IgD-negative memory B cell (primary cell): ENCODE measurements around the gene ADGRG3. TPM values are rescaled to one million over a fixed set of nuclear protein-coding genes. Genes with fewer than 3 reads are reported as not detected.

ENCODE experiments used
- H3K27ac Mint-ChIP-seq, 3 donors: one replicate each; pipeline ENCODE4 v1.8.0; 2020 to 2022; ENCODE audit warnings: mild to moderate bottlenecking in 3 of 3, mixed read lengths in 3 of 3, moderate library complexity in 1 of 3
- H3K27me3 Mint-ChIP-seq: one replicate; pipeline ENCODE4 v1.8.0; 2021; ENCODE audit warnings: mixed read lengths
- H3K36me3 Mint-ChIP-seq: one replicate; pipeline ENCODE4 v1.8.0; 2020; ENCODE audit warnings: mild to moderate bottlenecking, mixed read lengths
- H3K4me1 Mint-ChIP-seq, 3 donors: one replicate each; pipeline ENCODE4 v1.8.0; 2020 to 2022; ENCODE audit warnings: mixed read lengths in 3 of 3, mild to moderate bottlenecking in 1 of 3
- H3K4me3 Mint-ChIP-seq, 4 donors: one replicate each; pipeline ENCODE4 v1.8.0; 2020 to 2022; ENCODE audit warnings: mild to moderate bottlenecking in 4 of 4, mixed read lengths in 4 of 4, moderate library complexity in 3 of 4
- H3K9me3 Mint-ChIP-seq, 3 donors: one replicate each; pipeline ENCODE4 v1.8.0; 2020 to 2021; ENCODE audit warnings: mixed read lengths in 3 of 3, mild to moderate bottlenecking in 1 of 3
- polyA plus RNA-seq: library from polyadenylated mRNA; unstranded; fragments of 300-500 nt; fragmentation: Illumina TruSeq; gene quantifications from one replicate; pipeline ENCODE4 v1.2.3, GENCODE V29; 2021

The ADGRG3 gene
- polyA plus RNA-seq, 1 donor from 2014 or later, result not detected

DNA sequence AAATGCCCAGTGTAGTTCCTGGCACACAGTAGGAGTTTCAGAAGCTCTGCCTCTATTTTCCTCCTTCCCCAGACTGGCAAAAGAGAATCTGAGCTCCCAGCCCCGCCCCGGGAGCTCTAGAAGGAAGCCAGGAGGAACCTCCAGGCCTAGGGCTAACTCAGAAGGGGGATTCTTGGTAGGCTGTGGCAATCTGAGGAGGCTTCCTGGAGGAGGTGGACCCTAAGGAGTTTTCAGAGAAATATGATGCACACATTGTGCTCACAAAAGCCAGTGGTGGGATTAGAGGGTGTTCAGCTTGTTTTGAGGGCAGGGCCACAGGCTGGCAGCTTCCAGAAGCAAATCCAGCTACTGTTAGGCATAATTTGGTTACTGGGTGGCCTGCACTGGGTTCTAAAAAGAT lies 29.7 kb upstream of the ADGRG3 start:
- H3K36me3 Mint-ChIP-seq, result peaks cover 2% of the 10 kb centered on the region
- H3K4me1 Mint-ChIP-seq, result peaks cover 0 to 1% (median 0%) of the 10 kb centered on the region in 3 donors
- peaks cover 28% of the 10 kb centered on the region for H3K27me3 Mint-ChIP-seq
- H3K27ac Mint-ChIP-seq, result no peak overlapping the region
- no peak overlapping the region for H3K4me3 Mint-ChIP-seq
- H3K9me3 Mint-ChIP-seq, result no peaks in the 10 kb centered on the region

DNA sequence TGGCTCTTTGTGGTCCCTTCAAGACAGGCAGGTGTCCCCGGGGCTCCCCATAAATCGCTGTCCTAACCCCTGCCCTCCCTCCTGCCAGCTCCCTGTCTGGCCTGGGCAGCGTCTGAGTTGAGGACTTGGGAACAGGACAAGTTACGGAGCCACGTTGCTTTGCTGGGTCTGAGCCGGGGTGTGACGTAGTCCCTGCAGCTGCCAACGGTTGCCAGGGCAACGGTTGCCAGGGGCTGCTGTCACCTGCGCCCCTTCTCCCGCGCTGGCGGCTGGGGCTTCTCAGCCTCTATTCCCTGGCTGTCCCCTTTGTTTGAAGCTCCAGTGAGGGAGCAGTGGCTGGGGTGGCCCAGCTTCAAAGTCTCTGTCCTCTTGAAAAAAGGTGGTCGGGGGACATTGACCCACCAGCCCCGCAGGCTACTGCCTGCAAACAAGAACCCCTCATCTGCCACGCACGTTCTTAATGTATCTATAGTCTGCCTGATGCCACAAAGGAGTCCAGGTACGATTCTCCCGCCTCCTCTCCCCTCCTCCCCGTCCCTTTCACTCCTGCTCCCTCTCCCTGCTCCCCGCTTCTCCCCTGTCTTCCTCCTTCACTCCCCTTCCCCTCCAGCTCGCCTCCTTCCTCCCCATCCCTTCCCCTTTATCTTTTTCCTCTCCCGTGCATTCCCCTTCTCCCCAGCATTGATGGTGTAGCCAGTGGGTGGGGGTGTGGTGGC lies 28.8 kb upstream of the ADGRG3 start:
- Mint-ChIP-seq H3K9me3 (no peaks in the 10 kb centered on the region), H3K36me3 (peaks cover 2% of the 10 kb centered on the region), H3K4me1 (peaks cover 0 to 1% (median 0%) of the 10 kb centered on the region in 3 donors), H3K4me3 (no peak overlapping the region), H3K27ac (no peak overlapping the region), H3K27me3 (peaks cover 28% of the 10 kb centered on the region)

DNA sequence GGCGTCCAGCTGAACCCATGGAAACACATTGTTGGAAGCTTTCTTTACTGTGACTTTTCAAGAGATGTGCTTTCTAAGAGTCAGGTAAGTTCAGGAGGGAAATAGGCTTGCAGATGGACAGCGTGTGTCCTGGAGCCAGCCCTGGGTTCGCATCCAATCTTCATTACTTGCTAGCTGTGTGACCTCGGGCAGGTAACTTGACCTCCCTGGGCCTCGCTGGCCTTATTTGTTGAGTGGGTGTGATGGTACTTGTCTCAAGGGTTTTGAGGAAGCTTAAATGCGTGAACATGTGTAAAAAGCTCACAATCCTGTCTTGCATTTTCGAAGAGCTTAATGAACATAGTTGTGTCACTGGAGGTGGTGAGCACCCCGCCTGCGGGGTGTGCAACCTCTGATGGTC lies 27.9 kb upstream of the ADGRG3 start:
- Mint-ChIP-seq H3K27ac (no peak overlapping the region), H3K9me3 (no peaks in the 10 kb centered on the region), H3K27me3 (peaks cover 25% of the 10 kb centered on the region), H3K4me3 (no peak overlapping the region), H3K36me3 (peaks cover 2% of the 10 kb centered on the region), H3K4me1 (peaks cover 0 to 1% (median 0%) of the 10 kb centered on the region in 3 donors)

DNA sequence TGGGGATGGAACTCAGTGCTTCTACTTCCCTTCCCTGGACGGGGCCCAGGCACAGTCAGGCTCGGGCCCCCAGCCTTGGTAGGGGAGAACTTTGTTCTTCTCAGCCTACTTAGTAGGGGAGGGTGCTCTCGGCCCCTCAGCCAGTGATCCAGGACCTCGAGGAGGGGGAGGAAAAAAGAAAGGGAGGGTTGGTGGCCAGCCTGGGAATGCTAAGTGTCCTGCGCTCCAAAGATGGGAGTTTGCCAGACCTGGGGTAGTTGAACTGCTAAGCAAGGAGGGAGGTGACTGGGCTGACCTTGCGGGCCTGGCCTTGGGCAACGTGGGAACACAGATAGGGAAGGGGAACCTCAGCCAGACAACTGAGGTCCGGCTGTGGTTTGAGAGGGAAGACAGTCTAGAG lies 27.5 kb upstream of the ADGRG3 start:
- Mint-ChIP-seq H3K27ac (peak overlapping the region in 1 of 3 donors; percentile 25), H3K27me3 (peaks cover 24% of the 10 kb centered on the region), H3K9me3 (no peaks in the 10 kb centered on the region), H3K4me3 (no peak overlapping the region), H3K36me3 (peaks cover 2% of the 10 kb centered on the region), H3K4me1 (peaks cover 0 to 1% (median 0%) of the 10 kb centered on the region in 3 donors)

DNA sequence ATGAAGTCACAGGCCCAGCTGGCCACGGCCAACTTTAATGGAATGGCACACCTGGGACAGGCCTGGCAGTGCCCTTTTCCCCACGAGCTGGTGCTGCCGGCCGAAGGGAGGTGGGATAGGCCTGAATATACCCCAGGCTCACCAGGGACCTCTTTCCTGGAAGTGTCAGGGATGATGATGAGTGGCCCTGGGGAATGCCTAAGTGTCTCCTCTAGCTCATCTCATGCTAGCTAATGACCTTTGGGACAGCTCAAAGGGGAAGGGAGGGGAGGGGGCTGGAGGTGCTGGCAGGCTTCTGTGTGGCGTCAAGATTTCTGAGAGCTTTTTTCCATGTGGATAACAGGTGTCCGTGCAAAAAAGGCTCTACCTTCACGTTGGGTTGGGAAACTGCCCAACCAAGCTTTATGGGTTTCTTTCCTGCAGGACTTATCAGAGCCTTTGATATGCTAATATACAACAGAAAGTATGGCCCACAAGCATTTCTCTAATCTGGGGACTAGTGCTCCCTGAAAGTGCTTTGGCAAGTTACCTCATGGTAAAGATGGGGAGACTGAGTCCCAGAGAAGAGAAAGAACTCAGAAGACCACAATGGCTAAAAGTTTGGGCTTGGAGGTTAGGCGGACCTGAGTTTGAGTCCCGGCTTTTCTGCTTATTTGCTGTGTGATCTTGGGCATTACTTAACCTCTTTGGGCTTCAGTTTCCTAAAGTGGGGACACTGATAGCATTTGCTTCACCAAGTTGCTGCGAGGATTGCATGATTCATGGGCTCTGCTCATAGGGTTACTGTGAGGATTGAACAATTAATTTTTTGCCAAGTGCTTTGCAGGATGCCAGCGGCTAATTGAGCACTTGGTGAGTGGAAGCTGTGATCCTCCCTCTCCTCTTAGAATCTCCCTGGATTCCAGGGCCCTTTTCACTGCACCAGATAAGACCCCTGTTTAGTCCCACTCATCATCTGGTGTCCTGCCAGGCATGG lies 25.7 kb upstream of the ADGRG3 start:
- Mint-ChIP-seq H3K36me3 (no peaks in the 10 kb centered on the region), H3K27me3 (peaks cover 15% of the 10 kb centered on the region), H3K27ac (no peak overlapping the region), H3K4me3 (peak overlapping the region in 1 of 4 donors; percentile 33), H3K4me1 (peaks cover 0 to 6% (median 4%) of the 10 kb centered on the region in 3 donors), H3K9me3 (no peaks in the 10 kb centered on the region)

DNA sequence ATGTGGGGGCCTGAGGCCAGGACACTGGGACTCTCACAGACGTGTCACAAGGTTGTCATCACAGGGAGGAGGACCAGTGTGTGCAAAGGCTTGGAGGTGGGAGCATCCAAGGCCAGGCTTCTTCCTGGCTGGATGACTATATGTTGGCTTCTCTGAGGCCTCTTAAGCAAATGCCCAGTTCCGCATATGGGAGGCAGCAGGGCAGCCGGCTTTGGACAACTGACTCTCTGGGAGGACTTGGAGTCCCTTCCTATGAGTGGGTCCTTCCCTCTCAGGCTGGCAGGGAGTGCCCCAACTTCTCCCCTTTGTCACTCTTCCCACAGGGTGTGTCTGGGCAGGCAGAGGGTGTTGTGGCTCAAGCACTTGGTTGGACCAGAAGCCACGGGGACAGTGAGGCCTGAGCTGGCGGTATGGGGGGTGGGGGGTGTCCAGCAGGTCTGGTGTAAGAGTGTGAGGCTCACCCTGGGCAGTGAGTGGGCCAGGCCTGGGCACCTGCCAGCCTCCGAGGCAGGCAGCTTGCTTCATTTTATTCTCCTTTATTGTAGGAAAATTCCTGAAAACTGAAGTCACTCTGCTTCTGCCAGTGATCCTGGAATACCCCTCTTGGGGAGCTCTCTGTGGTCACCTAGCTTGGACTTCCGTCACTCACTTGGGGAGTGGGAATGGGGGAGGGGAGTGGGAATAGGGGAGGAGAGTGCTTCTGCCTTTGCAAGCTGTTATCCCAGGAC lies 24.8 kb upstream of the ADGRG3 start:
- Mint-ChIP-seq H3K4me3 (no peak overlapping the region), H3K9me3 (no peaks in the 10 kb centered on the region), H3K27ac (no peak overlapping the region), H3K4me1 (peaks cover 5 to 15% (median 11%) of the 10 kb centered on the region in 3 donors), H3K27me3 (peaks cover 12% of the 10 kb centered on the region), H3K36me3 (no peaks in the 10 kb centered on the region)

DNA sequence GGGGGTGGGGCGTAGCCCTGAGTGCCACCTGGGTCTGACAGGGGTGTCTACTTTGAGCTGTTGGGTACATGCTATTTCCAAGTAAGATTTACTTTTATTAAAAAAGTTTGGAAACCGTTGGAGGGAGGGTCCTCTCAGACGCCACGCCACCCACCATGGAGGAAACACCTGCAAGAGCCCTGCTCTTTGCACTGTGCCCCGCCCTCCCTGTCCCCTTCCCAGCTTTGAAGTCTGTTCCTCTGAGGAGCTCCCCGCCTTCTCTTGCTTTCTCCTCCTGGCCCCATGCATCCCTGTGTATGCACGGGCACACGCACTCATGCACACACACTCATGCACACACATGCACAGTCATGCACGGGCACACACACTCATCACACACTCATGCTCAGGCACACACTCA lies 24.2 kb upstream of the ADGRG3 start:
- H3K36me3 Mint-ChIP-seq, result no peaks in the 10 kb centered on the region
- no peaks in the 10 kb centered on the region for H3K9me3 Mint-ChIP-seq
- H3K27me3 Mint-ChIP-seq, result peaks cover 12% of the 10 kb centered on the region
- H3K27ac Mint-ChIP-seq, result no peak overlapping the region
- H3K4me1 Mint-ChIP-seq, result peaks cover 5 to 17% (median 11%) of the 10 kb centered on the region in 3 donors
- no peak overlapping the region for H3K4me3 Mint-ChIP-seq

DNA sequence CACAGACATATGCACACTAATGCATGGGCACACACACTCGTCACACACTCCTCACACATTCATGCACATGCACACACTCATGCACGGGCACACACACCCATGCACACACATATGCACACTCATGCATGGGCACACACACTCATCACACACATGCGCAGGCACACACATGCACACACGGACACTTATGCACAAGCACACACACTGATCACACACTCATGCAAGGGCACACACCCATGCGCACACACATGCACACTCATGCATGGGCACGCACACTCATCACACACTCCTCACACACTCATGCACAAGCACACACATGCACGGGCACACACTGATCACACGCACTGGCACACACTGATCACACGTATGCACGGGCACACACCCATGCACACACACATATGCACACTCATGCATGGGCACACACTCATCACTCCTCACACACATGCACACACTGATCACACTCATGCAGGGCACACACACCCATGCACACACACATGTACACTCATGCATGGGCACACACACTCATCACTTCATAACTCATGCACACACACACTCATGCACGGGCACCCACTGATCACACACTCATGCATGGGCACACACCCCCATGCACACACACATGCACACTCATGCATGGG lies 23.6 kb upstream of the ADGRG3 start:
- Mint-ChIP-seq H3K9me3 (no peaks in the 10 kb centered on the region), H3K36me3 (no peaks in the 10 kb centered on the region), H3K27ac (no peak overlapping the region), H3K4me3 (no peak overlapping the region), H3K27me3 (peaks cover 12% of the 10 kb centered on the region), H3K4me1 (peaks cover 5 to 18% (median 11%) of the 10 kb centered on the region in 3 donors)

DNA sequence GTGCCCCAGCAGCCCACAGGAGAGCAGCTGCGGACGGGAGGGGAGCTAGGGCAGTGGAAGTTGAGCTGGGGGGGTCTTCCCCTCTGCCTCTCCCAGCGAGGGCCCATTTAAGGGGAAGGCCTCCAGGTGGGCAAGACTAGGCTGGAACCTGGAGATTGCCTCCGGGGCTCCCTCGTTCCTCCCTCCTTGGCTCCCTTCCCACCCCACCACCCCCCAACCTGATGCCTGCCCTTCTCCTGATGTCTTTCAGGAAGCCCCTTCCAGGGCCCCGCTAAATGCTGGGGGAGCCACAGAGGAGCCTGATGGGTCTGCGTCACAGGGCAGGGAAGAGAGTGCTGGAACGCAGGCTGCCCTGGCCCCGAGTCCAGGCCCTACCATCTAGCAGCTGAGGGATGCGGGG lies 22.9 kb upstream of the ADGRG3 start:
- H3K9me3 Mint-ChIP-seq, result no peaks in the 10 kb centered on the region
- H3K27ac Mint-ChIP-seq, result no peak overlapping the region
- H3K27me3 Mint-ChIP-seq, result peaks cover 8% of the 10 kb centered on the region
- peak overlapping the region in 1 of 4 donors; percentile 1 for H3K4me3 Mint-ChIP-seq
- H3K36me3 Mint-ChIP-seq, result no peaks in the 10 kb centered on the region
- H3K4me1 Mint-ChIP-seq, result peaks cover 5 to 18% (median 11%) of the 10 kb centered on the region in 3 donors

DNA sequence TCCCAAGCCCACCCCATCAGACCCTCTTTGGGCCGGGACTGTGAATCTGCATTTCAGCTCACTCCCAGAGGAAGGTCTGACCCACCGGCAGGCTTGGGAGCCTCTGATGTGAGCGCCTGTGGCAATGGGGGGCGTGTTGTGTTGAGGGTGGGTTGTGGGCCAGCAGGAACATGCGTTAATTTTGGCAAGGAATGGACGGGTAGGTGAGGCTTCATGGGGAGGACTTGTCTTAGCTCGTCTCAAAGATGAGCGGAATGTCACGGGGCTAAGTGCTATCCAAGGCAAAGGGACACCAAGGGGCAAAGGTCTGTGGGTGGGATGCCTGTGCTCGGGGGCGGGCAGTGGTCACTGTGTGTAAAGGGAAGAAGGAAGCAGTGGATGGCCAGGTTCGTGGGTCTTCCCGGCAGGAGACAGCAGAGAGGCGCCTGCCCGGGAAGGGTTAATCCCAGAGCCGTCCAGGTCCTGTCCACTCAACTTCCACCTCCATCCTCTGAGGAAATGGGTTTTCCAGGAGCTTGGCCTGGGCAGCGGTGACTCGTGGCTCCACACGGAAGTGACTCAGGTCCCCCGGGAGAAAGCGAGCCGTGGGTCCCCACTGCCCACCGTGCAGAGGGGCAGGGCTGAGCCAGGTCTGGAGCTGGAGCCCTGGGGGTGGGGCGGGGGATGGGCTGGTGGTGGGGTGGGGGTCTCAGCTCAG lies 22.3 kb upstream of the ADGRG3 start:
- Mint-ChIP-seq H3K4me1 (peaks cover 5 to 18% (median 10%) of the 10 kb centered on the region in 3 donors), H3K36me3 (no peaks in the 10 kb centered on the region), H3K4me3 (peak overlapping the region in 1 of 4 donors; percentile 70), H3K9me3 (no peaks in the 10 kb centered on the region), H3K27ac (no peak overlapping the region), H3K27me3 (peaks cover 2% of the 10 kb centered on the region)

DNA sequence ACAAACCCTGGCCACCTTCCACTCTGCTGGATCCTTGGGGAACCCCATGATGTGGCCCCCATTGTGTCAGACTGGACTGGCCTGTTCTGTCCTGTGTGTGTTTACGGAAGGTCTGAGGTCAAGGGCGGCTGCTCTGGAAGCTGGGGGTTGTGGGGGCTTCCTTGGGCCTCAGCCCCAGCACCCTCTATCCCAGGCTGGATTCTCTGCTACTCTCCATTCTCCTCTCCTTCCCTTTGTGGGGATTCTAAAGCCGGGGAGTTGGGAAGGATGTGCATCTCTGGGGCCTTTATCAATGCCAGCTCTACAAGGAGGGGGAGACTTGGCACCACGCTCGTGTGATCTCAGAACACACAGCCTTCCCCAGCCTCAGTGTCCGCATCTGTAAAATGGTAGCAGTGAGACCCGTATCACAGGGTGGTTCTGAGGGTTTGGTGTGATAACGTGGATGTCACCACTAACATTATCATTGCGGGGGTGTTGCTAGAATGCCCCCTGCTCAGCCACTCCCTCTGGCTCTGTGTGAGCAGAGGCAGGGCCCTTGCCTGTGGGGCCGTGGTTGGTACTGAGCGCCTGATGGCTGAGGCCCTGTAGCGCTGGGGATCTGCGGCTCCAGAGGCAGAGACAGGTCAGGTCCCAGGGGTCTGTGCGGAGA lies 21.6 kb upstream of the ADGRG3 start:
- H3K4me3 Mint-ChIP-seq, result peak overlapping the region in 1 of 4 donors; percentile 32
- H3K27me3 Mint-ChIP-seq, result peaks cover 2% of the 10 kb centered on the region
- no peaks in the 10 kb centered on the region for H3K9me3 Mint-ChIP-seq
- H3K4me1 Mint-ChIP-seq, result peaks cover 5 to 18% (median 10%) of the 10 kb centered on the region in 3 donors
- no peaks in the 10 kb centered on the region for H3K36me3 Mint-ChIP-seq
- peak overlapping the region in 1 of 3 donors; percentile 67 for H3K27ac Mint-ChIP-seq

DNA sequence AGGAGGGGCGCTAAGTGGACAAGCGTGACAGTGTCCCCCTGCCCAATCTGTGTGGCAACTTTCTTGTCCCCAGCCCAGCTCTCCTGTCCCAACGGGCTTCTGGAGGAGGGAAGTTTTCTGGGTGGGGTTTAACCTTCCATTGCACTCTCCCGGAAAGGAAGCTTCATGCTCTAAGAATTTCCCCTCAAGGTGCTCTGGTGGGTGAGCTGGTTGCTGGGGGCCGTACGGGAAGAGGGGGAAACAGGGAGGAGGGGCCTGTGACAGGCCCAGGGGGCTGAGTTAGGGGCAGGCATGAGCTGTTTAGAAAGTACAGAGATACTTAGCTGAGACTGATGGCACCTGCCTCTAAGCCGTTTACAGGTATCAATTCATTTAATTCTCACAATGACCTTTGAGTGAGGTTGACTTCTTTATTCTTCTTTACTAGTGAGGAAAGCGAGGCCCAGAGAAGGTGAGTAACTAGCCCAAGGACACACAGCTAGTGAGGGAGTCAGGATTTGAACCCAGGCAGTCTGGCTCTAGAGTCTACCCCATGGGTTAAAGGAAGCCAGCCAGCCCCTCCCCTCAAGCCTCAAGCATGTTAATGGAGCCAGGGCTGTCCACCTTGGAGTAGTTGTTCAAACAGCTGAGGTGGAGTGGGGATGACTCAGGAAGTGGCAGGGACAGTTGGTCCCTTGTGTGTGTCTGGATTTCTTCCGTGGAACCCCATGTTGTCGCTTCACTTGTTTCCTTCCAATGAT lies 20.8 kb upstream of the ADGRG3 start:
- Mint-ChIP-seq H3K36me3 (no peaks in the 10 kb centered on the region), H3K9me3 (no peaks in the 10 kb centered on the region), H3K4me3 (peak overlapping the region in 2 of 4 donors; percentile 39 to 79), H3K4me1 (peaks cover 5 to 18% (median 13%) of the 10 kb centered on the region in 3 donors), H3K27me3 (peaks cover under 1% of the 10 kb centered on the region), H3K27ac (no peak overlapping the region)

DNA sequence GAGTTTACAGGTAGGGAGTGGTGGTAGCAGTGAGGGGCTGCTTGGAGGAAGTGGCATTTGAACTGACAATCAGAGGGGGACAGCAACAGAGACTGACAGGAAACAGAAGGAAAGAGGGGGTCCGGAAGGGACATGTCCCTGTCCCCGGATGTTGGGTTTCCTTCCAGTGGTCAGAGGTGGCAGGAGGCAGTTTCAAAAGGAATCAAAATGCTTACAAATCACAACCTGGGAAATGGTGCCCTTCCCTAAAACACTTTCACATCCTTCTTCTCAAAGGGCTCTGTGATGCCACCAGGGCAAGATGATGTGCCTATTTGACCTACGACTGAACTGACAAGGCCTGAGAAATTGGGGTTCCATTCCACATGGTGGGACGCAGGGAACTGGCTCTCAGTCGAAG lies 20.0 kb upstream of the ADGRG3 start:
- H3K4me3 Mint-ChIP-seq, result peak overlapping the region in 2 of 4 donors; percentile 18 to 83
- H3K4me1 Mint-ChIP-seq, result peaks cover 5 to 18% (median 13%) of the 10 kb centered on the region in 3 donors
- no peaks in the 10 kb centered on the region for H3K27me3 Mint-ChIP-seq
- no peaks in the 10 kb centered on the region for H3K9me3 Mint-ChIP-seq
- no peaks in the 10 kb centered on the region for H3K36me3 Mint-ChIP-seq
- H3K27ac Mint-ChIP-seq, result peak overlapping the region in 1 of 3 donors; percentile 9
